Activated CD8-positive, alpha-beta memory T cell treated with anti-CD3 and anti-CD28 coated beads, Interleukin-2, amount 50 U/mL, for 1 hour (primary cell): ENCODE data around the gene MTG1.
"Not testable (repeated sequence)": the region's sequence is repeated elsewhere in the genome, so short reads cannot be mapped to it uniquely, and the experiment has no call there.

Source experiments
- DNase-seq: peaks from one replicate; pipeline ENCODE4 v3.0.0-alpha.2; 2020; ENCODE audit errors: extremely low read depth

MTG1 gene

GRCh38 chr10:133424102-133424501, 30.1 kb downstream of the MTG1 start:
- DNase-seq = not testable (repeated sequence)

DNA sequence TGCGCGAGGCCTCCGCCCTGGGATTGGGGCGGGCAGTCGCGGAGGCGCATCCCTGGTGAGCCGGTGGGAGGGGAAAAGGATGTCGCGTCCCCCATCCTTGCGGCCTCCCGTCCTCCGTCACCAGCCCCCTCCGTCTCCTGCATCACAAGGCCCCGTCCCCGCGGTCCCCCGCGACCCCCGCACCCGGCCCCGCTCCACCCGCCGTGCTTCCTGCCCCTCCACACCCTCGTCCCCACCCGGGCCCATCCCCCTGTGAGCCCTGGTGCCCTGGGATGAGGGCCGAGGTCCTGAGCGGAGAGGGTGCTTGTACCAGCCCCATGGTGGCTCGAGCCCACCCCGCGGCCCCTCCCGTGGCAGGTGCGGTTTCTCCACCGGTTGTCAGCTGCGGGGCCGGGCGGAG, 30.6 kb downstream of the MTG1 start, which contains the start of gene SPRN:
Gene SPRN, minus strand, starts transcription at position 25 of the 400 bp plus-strand sequence. CDS start 944 bp downstream, outside the sequence.
- not testable (repeated sequence) for DNase-seq

- DNase-seq = not testable (repeated sequence)
Observed at GRCh38 chr10:133429571-133429970, 35.6 kb downstream of the MTG1 start.

- not testable (repeated sequence) for DNase-seq
Observed at GRCh38 chr10:133431888-133432613, 38.1 kb downstream of the MTG1 start.

DNA sequence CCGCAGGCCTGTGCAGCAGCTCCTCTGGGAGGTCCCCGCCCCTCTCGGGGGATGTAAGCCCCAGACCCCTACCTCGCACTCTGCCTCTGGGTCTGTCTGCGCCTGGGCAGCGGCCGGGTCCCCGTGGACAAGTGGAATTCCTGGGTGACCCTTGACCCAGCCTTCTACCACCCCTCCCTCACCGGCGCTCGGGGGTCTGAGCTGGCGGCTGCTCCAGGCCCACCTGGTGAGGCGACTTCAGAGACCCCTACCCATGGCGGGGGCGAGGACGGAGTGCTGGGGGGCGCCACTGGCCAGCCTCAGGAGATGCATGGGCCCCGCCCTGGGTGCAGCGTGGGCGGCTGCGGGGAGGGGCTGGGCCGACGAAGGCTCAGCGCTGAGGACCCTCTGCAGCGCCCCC, 38.8 kb downstream of the MTG1 start:
- not testable (repeated sequence) for DNase-seq

GRCh38 chr10:133438711-133439273, 44.8 kb downstream of the MTG1 start:
- no peak for DNase-seq

GRCh38 chr10:133439517-133440461, 45.8 kb downstream of the MTG1 start:
- no peak for DNase-seq

DNA sequence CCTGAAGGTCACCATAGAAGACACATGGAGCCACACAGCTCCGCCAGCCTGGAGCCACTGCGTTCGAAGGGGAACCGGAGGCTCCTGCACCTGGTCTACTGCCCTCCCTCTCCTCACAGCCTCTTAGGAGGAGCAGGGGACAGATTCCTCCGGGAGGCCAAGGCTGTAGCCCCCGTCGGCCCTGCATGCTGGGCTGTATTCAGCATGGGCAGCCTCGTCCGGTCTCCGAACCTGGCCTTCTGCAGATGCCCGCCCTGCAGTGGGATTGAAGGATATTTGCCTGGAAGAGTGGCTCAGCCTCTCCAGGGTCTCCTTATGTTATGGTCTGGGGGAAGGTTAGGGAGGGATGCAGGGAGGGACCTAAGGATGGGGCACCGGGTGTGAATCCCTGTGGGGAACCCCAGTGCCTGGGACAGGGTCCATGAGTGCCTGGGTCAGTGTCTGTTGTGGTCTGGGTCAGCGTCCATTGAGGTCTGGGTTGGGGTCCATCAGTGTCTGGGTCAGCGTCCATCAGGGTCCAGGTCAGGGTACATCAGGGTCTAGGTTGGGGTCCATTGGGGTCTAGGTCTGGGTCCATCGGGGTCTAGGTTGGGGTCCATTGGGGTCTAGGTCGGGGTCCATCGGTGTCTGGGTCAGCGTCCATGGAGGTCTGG, 46.8 kb downstream of the MTG1 start:
- DNase-seq = no peak

DNA sequence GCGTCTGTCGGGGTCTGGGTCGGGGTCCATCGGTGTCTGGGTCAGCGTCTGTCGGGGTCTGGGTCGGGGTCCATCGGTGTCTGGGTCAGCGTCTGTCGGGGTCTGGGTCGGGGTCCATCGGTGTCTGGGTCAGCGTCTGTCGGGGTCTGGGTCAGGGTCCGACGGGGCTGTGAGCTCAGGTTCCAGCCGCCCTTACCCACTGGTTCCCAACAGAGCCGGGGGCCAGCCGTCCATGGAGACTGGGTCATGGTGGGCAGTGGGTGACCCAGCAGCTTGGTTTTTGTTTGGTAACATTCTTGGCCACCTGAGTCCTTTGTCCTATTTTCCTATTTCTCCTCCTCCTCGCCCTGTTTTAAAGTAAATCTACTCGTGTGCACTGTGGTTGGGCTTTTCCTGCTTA, 47.4 kb downstream of the MTG1 start:
- DNase-seq = not testable (repeated sequence)

DNA sequence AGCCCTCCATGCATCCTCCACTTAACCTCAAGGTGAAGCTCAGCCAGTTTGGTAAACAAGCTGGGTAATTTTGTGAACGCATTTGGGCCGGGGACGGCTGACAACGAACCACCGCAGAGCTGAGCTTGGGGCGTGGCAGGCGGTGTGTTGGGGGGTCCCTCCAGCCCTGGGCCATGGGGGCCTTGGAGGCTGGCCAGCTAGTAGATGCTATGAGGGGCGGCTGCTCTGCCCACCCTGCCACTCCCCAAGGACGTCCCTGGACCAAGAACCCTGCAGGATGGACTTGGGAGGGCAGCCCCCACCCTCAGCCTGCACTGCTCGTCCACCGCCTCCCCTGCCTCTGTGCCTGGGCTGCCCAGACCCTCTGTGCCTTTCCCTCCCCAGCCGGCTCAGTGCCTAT, 47.8 kb downstream of the MTG1 start:
- no peak for DNase-seq

- DNase-seq = no peak
Observed at GRCh38 chr10:133442191-133442966, 48.4 kb downstream of the MTG1 start.

- DNase-seq = no peak
Observed at GRCh38 chr10:133442967-133443924, 49.3 kb downstream of the MTG1 start.

- DNase-seq = no peak
Observed at GRCh38 chr10:133444342-133445267, 50.6 kb downstream of the MTG1 start.

DNA sequence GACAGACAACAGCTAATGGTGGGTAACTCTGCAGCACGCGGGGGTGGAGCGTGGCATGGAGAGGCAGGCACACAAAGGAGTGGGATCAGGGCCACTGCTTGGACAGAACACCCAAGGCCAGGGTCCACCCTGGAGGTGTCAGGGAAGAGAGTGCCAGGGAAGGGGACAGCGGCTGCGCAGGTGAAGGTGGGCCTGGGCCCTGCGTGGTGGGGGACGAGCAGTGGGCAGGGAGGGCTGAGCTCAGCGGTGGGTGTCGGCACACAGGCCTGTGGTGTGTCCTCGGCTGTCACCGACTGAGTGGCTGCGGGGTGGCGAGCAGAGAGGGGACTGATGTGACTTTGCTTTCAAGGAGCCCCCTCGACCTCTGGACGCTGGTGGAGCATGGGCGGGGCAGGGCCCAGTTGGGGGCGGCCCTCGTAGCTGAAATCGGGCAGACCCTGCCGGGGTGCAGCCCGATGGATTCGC, 51.3 kb downstream of the MTG1 start:
- DNase-seq = no peak

DNA sequence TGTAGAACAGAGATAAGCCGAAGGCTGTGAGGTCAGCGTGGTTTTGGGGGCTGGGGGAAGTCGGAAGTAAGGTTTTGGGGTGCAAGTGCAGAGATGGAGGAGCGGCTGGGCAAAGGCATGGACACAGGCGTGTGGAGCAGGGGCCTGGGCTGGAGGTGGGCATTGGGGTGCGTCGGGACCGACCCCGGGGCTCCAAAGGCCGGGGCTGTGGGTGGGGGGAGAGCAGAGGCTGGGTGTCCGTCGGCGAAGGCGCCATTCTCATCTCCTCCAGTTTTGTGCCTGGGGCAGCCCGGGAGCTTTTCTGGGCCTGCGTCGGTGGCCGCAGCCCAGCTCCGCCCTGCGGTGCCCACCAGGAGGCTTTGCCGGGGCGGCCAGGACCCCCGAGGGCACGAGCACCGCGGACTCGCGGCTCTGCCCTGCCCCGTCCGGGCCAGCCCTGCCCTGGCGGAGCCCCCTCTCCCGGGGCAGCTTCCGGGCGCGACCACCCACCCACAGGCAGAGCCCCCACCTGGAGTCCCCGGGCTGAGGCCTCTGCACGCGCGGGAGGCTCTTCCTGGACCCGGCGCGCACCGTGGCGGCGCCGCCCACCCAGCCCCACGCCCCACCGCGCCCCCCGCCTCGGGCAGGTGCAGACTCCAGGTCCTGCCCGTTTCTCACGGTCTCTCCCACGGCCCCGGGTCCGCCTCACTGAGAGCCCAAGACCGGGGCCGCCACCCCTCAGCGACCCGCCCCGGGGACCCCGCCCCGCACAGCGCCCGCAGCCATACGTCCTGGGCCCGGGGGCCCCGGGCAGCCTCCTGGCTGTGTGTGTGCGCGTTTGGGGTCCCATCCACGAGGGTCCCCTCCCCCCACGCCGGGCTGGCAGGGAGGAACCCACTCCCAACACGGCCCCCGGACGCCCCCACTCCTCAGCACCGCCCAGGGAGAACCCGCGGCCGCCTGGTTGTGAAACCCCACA, 52.1 kb downstream of the MTG1 start:
- no peak for DNase-seq

DNA sequence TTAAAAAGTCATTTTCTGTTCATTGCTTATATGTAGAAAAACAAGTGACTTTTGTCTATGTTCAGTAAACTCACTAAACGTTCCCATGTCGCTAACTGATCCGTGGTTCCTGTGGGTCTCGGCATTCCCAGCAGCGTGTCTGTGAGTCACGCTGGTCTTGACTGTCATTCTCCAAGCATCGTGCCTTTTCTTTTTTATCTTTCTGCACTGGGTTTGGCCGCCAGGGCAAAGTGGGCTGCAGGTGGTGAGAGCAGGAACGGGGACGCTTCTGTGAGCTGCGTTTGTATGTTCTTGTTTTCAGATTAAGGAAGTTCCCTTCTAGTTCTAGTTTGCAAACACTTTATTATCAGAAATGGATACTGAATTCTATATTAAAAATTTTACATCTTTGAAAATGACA, 53.0 kb downstream of the MTG1 start:
- no peak for DNase-seq

- DNase-seq = no peak
Observed at GRCh38 chr10:133448120-133448519, 54.2 kb downstream of the MTG1 start.
